CD4-positive, alpha-beta T cell treated with Interleukin-6 for 4 hours (primary cell): ENCODE measurements around the gene FUT3.

ENCODE experiments used
- DNase-seq: peaks from one replicate; pipeline ENCODE4 v3.0.0-alpha.2; 2020; ENCODE audit warnings: mixed read lengths

FUT3 gene

GRCh38 chr19:5799247-5800241, 51.7 kb downstream of the FUT3 start:
- no peak for DNase-seq

- no peak for DNase-seq
Observed at GRCh38 chr19:5798244-5798643, 53.0 kb downstream of the FUT3 start.

- no peak for DNase-seq
Observed at GRCh38 chr19:5795382-5795919, 55.8 kb downstream of the FUT3 start.

- no peak for DNase-seq
Observed at GRCh38 chr19:5793188-5793587, 58.1 kb downstream of the FUT3 start.
